GM21447 (cell line): ENCODE data around the gene VPS18.
"Not testable (repeated sequence)": the region's sequence is repeated elsewhere in the genome, so short reads cannot be mapped to it uniquely, and the experiment has no call there.

ENCODE experiments used
- ATAC-seq: cut with Tn5 transposase; IDR thresholded peaks from one replicate; pipeline ENCODE4 v1.9.1; 2021; ENCODE audit not compliant: unreplicated experiment

The VPS18 gene, protein sequence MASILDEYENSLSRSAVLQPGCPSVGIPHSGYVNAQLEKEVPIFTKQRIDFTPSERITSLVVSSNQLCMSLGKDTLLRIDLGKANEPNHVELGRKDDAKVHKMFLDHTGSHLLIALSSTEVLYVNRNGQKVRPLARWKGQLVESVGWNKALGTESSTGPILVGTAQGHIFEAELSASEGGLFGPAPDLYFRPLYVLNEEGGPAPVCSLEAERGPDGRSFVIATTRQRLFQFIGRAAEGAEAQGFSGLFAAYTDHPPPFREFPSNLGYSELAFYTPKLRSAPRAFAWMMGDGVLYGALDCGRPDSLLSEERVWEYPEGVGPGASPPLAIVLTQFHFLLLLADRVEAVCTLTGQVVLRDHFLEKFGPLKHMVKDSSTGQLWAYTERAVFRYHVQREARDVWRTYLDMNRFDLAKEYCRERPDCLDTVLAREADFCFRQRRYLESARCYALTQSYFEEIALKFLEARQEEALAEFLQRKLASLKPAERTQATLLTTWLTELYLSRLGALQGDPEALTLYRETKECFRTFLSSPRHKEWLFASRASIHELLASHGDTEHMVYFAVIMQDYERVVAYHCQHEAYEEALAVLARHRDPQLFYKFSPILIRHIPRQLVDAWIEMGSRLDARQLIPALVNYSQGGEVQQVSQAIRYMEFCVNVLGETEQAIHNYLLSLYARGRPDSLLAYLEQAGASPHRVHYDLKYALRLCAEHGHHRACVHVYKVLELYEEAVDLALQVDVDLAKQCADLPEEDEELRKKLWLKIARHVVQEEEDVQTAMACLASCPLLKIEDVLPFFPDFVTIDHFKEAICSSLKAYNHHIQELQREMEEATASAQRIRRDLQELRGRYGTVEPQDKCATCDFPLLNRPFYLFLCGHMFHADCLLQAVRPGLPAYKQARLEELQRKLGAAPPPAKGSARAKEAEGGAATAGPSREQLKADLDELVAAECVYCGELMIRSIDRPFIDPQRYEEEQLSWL

DNA sequence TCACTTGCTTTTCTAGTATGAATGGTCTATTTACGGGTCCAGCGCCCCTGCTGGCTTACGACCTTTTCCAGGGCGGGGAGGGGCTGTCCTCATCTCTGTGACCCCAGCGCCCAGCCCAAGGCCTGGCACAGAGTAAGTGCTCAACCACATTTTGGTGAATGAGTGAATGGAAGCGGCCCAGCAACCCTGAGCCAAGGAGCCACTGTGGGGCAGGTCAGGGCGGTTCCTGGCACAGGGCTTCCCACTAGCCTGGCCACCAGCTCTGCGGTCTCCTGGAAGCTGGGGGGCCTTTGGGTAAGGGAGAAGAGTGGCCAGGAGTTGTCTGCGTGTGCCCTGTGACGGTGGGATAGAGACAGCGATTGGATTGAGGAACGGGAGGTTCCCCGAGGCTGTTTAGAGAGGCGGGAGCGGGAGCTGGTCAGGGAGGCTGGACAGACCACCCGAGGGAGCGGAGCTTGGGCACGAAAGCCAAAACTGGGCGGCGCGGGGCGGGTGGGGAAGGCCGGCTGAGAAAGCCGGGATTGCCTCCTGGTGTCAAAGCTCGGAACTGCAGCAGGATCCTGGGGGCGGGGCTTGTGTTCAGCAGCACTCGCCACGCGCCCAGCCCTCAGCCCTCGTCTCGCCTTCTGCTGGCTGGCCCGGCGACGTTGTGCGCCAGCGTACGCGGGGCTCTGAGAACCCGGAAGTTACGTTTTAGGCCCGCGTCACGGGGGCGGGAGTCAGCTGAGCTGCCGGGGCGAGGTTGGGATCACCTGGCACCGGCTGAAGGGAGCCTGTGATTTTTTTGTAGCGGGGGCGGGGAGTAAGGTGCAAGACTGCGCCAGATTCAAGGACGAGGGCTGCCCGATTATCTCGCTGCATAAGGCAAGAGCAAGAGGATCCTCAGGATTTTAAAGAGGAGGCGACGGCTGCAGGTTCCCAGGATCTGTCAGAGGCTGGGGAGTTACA is at the start of gene VPS18:
Gene VPS18, plus strand, starts transcription at position 718 of the 948 bp plus-strand sequence. CDS start 319 bp downstream, outside the sequence.
- peak; percentile 82 for ATAC-seq

DNA sequence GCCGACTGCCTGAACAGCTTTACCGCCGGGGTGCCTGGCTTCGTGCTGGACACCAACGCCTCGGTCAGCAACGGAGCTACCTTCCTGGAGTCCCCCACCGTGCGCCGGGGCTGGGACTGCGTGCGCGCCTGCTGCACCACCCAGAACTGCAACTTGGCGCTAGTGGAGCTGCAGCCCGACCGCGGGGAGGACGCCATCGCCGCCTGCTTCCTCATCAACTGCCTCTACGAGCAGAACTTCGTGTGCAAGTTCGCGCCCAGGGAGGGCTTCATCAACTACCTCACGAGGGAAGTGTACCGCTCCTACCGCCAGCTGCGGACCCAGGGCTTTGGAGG is 49.6 kb upstream of the VPS18 start:
- ATAC-seq, result no peak

- ATAC-seq, result no peak
These were observed 49.2 kb upstream of the VPS18 start for GRCh38 chr15:40845036-40845435.

DNA sequence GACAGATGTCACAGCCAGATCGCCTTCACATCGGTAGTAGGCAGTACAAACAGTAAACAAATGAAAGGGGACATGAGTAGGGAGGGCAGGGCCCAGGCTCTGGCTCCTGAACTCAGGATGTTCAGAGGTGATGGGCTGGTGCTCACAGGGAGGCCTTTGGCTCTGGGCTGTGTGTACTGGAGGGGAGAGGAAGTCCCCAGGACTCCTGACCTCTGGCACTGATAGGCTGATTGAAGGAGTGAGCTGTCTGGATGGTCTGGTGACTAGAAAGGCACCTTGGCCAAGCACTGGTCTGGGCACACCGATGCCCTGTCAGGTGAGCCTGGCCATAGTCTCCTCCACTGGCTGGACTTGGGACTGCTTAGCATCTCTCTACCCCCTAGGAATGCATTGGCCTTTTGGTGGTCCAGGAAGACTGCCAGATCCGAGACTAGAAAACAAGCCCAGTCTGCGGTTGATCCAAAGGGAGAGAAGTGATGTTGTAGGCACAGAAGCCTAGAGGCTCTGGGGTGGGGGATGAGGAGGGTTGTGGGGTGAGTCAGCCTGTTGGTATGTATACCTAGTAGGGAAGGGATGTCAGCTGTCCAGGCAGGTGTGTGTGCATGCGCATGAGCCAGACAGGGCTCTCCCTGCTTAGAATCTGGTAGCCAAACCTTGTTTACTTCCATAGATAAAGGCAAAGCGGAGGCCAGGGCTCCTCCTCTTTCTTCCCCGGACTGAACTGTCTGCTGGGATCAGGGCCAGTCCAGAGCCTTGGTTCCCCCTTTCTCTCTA is 48.6 kb upstream of the VPS18 start:
- no peak for ATAC-seq

DNA sequence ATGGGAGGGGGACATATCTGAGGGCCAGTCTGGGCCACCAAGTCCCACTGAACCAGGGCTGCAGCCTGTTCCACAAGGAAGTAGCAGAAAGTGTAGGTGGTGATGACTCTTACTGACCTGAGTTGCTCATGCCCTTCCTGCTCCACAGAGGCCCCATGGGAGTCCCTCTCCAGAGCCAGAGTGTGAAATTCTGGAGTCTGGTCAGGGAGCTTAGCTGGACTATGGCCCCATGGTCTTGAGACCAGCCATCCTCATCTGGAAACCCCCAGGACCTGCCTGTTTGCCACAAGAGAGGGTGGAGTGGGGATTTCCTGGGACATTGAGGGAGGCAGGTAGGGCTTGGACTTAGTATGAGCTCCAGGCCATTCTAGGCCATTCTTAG is 47.4 kb upstream of the VPS18 start:
- peak; percentile 16 for ATAC-seq

DNA sequence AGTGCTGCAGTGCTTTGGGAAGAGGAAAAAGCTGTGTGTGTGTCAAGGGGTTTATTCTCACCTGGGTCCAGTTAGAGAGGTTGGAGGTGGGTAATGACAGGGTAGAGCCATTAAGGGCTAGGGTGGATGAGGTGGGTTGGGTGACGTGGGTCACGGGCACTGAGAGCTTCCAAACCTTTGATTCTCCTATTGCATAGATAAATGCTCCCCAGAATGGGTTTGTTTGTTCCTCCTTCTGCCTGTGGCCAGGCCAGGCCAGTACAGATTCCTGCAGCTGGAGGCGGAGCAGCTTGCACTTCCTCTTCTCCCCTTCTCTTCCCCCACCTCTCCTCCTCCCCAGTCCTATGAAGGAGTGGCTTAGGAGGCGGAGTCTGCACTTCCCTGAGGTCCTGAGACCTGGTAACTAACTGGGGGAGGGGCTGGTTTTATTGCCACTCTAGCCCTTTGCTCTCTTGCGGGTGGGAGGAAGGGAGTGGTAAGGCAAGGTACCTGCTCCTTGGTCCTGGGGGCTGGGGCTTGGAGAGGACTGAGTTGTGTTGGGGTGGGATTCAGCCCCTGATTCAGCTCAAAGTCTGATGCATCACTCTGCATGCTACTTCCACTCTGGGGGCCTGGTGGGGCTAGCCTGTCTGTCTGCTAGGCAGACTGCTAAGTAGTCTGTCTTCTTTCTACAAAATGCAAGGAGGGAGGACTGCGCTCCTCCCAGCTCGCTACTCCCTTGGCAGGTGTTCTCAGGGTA is 46.9 kb upstream of the VPS18 start:
- peak; percentile 54 for ATAC-seq

DNA sequence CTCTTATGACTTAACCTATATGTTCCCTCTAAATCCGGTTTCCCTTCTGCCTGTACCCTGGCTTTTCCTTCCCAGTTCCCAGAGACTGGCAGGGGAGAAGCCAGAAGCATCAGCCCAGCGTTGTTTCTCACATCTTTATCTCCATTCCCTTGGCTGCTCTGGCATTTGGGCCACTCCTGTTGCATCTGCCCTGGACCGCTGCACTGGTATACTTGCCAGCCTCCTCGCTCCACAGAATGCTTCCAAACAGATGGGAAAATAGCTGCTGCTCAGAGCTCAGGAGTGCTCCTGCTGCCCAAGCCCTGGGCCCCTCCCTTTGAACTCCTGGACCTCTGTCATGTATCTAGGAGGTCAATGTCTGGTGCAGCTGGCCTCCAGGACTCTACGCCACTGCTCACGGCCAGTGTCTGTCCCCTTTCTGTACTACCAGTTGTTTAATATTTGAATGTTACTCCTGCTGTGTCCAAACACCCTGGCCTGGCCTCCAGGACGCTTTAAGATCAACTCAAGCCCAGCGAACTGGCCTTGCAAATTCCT is 43.6 kb upstream of the VPS18 start:
- ATAC-seq, result no peak

DNA sequence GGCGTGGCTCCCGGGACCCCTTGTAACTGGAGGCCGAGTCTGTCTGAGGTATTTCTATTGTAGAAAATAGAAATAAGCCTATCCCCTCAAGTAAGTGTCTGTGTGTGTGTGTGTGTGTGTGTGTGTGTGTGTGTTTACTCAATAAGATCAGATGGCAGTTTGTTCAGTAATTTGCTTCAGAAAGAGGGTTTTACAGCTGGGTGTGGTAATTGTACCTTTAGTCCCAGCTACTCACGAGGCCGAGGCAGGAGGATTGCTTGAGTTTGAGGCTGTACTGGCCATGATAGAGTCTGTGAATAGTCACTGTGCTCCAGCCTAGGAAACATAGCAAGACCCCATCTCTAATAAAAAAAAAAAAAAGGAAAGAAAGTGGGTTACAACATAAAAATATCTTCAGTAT is 41.7 kb upstream of the VPS18 start:
- no peak for ATAC-seq

GRCh38 chr15:40853241-40853890 is 40.9 kb upstream of the VPS18 start:
- no peak for ATAC-seq

- ATAC-seq, result no peak
These were observed 40.1 kb upstream of the VPS18 start for GRCh38 chr15:40854161-40854560.

- ATAC-seq, result no peak
These were observed 38.5 kb upstream of the VPS18 start for GRCh38 chr15:40855706-40856234.

- no peak for ATAC-seq
These were observed 37.5 kb upstream of the VPS18 start for GRCh38 chr15:40856746-40857145.

DNA sequence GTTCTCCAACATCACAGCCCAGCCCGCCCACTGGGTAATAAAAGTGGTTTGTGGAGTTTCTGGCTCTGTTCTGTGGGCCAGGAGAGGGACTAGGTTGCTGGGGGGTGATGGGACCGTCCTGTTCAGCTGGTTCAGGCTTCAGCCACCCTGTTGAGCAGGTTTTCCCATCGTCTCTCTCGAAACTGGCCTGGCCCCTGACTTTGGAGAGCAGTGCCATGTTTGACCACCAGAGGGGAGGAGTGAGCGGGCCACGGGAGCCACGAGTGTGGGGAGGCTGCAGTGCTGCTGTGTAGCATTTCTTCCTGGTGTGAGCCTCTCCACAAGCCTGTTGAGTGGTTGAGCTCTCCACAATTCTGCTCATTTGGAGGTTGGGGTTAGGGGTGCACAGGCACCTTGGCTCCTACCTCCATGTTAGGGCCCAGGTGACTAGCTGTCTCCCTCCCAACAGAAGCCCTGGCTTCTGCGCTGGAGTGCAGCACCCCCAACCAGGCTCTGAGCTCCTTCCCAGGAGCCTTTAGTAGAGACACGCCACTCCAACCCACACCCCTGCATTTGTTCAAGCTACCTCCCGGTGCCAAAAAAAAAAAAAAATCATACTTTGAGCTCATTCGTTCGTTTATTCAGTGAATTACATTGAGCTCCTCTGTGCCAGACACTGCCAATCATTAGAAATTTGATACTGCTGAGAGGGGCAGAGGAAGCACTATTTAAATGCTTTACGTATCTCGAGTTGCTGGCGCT is 36.5 kb upstream of the VPS18 start:
- ATAC-seq, result peak; percentile 70

GRCh38 chr15:40858706-40859105 is 35.5 kb upstream of the VPS18 start:
- ATAC-seq, result no peak

DNA sequence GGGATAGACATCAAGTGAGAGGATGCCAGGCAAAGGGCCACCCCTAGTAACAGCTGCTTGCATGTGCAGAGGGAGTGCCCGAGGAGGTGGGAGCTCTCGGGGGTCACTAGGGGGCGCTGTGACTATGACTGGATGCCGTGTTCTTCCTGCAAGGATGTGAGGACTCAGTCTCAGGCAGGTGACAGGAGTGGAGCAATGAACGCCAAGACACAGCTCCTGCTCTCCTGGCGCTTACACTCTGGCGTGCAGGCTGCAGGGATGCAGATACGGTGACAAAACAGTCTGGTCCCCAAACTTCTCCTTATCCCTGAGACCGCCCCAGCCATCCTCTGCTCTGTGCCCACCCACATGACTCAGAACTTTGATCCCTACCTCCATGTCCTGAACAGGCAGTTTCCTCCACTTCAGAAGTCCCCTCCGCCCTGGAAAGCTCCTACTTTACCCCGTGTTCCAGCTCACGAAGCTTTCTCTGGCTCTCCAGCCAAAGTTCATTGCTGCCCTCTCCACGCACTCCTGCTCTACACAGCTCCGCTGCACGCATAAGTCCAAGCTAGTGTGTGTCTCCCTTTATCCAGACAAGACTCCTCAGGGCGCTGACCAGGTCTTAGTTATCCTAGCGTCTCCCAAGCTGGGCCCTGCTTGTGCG is 34.9 kb upstream of the VPS18 start:
- no peak for ATAC-seq

GRCh38 chr15:40861147-40861546 is 33.1 kb upstream of the VPS18 start:
- not testable (repeated sequence) for ATAC-seq

DNA sequence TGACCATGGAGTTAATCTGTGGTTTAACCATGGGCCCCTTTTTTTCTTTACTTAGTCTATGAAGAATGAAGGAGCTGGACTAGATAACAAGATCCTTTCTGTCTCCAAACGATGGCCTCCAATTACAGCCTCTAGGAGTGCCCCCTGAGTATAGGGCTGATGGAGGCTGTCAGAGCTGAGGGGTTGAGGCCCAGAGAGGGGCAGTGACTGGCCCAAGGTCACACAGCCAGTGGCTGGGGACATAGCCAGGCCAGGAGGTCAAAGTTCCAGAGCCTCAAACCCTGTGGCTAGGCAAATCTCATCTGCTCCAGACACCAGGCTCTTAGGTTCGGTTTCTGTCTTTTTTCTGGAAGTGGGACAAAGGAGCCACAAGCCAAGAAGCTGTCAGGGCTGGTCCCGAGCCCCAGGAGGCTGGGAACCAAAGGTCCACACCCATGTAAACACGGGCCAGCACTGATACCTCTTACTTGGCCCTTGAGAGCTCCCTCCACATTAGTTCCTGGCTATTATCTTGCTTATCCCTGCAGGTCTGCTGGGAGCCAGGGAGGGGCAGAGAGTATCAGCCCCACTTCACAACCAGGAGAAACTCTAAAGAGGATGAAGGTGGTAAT is 30.5 kb upstream of the VPS18 start:
- ATAC-seq, result no peak
